GM23338 (cell line): ENCODE data around the gene NRAS.

Source experiments
- CTCF ChIP-seq, 2 experiments: fragments of 200-600 bp in 1 of 2; sonication (generic) in 1 of 2; conservative IDR thresholded peaks; 2 replicates each; pipeline versions ENCODE4 v1.5.1 to v1.6.1; 2016 to 2017; ENCODE audit warnings: antibody characterized with exemption in 2 of 2, low read depth in 2 of 2, mild to moderate bottlenecking in 2 of 2, moderate library complexity in 1 of 2
- EZH2 ChIP-seq: fragments of 200-600 bp; sonication (generic); IDR thresholded peaks from one replicate; pipeline ENCODE4 v1.8.0; 2017; ENCODE audit warnings: antibody characterized with exemption, mild to moderate bottlenecking, low read depth; ENCODE audit not compliant: unreplicated experiment
- EZH2phosphoT487 ChIP-seq: fragments of 200-600 bp; sonication (generic); IDR thresholded peaks from one replicate; pipeline ENCODE4 v1.8.1; 2018; ENCODE audit warnings: antibody characterized with exemption; ENCODE audit not compliant: unreplicated experiment
- POLR2AphosphoS5 ChIP-seq: IDR thresholded peaks from 2 replicates; pipeline ENCODE4 v1.6.1; 2016; ENCODE audit warnings: antibody characterized with exemption, low read depth
- ZNF114 ChIP-seq: fragments of 250-450 bp; sonication (Bioruptor Pico); IDR thresholded peaks from 2 replicates; pipeline ENCODE4 v1.5.0; 2020; ENCODE audit warnings: mild to moderate bottlenecking, moderate library complexity
- TF ChIP-seq, protein P1 (sequence below): fragments of 250-450 bp; sonication (Bioruptor Pico); IDR thresholded peaks from 2 replicates; pipeline ENCODE4 v1.5.0; 2020; ENCODE audit warnings: mild to moderate bottlenecking, moderate library complexity

DNA sequence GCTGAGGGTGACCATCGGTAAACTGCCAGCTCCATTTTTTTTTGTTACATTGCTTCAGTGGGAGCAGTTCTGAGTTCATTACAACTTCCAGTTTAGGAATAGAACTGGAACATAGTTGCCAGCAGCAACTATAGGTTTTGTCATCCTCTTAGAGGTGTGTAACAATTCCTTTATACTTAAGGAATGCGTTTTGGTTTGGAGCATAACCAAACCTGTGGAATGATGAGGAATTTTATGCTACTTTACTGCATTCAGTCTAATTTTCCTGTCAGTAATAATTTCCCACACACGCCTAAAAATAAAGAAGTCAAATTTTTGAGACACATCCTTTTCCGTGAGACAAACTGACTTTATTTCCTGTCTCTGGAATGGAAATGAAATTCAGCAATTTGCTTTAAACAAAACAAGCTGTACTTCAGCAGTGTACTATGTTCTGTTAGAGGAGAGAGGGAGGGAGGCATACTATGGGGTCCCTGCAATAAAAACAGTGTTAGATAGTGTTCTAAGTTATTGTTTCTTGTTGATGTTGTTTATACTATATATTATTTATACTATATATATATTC, 16.5 kb downstream of the NRAS start:
- no peak for TF ChIP-seq POLR2AphosphoS5
- TF ChIP-seq EZH2phosphoT487: no peak
- TF ChIP-seq CTCF (conservative IDR thresholded peaks at IDR 0.05; ENCODE audit: low read depth in 2 of 2): no peak
- no peak for TF ChIP-seq EZH2
- TF ChIP-seq, protein P1, sequence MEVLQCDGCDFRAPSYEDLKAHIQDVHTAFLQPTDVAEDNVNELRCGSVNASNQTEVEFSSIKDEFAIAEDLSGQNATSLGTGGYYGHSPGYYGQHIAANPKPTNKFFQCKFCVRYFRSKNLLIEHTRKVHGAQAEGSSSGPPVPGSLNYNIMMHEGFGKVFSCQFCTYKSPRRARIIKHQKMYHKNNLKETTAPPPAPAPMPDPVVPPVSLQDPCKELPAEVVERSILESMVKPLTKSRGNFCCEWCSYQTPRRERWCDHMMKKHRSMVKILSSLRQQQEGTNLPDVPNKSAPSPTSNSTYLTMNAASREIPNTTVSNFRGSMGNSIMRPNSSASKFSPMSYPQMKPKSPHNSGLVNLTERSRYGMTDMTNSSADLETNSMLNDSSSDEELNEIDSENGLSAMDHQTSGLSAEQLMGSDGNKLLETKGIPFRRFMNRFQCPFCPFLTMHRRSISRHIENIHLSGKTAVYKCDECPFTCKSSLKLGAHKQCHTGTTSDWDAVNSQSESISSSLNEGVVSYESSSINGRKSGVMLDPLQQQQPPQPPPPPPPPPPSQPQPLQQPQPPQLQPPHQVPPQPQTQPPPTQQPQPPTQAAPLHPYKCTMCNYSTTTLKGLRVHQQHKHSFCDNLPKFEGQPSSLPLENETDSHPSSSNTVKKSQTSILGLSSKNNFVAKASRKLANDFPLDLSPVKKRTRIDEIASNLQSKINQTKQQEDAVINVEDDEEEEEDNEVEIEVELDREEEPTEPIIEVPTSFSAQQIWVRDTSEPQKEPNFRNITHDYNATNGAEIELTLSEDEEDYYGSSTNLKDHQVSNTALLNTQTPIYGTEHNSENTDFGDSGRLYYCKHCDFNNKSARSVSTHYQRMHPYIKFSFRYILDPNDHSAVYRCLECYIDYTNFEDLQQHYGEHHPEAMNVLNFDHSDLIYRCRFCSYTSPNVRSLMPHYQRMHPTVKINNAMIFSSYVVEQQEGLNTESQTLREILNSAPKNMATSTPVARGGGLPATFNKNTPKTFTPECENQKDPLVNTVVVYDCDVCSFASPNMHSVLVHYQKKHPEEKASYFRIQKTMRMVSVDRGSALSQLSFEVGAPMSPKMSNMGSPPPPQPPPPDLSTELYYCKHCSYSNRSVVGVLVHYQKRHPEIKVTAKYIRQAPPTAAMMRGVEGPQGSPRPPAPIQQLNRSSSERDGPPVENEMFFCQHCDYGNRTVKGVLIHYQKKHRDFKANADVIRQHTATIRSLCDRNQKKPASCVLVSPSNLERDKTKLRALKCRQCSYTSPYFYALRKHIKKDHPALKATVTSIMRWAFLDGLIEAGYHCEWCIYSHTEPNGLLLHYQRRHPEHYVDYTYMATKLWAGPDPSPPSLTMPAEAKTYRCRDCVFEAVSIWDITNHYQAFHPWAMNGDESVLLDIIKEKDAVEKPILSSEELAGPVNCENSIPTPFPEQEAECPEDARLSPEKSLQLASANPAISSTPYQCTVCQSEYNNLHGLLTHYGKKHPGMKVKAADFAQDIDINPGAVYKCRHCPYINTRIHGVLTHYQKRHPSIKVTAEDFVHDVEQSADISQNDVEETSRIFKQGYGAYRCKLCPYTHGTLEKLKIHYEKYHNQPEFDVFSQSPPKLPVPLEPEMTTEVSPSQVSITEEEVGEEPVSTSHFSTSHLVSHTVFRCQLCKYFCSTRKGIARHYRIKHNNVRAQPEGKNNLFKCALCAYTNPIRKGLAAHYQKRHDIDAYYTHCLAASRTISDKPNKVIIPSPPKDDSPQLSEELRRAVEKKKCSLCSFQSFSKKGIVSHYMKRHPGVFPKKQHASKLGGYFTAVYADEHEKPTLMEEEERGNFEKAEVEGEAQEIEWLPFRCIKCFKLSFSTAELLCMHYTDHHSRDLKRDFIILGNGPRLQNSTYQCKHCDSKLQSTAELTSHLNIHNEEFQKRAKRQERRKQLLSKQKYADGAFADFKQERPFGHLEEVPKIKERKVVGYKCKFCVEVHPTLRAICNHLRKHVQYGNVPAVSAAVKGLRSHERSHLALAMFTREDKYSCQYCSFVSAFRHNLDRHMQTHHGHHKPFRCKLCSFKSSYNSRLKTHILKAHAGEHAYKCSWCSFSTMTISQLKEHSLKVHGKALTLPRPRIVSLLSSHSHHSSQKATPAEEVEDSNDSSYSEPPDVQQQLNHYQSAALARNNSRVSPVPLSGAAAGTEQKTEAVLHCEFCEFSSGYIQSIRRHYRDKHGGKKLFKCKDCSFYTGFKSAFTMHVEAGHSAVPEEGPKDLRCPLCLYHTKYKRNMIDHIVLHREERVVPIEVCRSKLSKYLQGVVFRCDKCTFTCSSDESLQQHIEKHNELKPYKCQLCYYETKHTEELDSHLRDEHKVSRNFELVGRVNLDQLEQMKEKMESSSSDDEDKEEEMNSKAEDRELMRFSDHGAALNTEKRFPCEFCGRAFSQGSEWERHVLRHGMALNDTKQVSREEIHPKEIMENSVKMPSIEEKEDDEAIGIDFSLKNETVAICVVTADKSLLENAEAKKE (CRISPR knock-in tag): no peak
- TF ChIP-seq ZNF114 (CRISPR knock-in tag): no peak
